DMS53 (cell line): ENCODE results near the gene ARG2.
A peak's percentile ranks its signal among the peaks of the same experiment; 100 is the strongest.

ENCODE experiments used
- DNase-seq: peaks from one replicate; lab custom pipeline; 2025; lab: John Stamatoyannopoulos, UW

The ARG2 gene

DNA sequence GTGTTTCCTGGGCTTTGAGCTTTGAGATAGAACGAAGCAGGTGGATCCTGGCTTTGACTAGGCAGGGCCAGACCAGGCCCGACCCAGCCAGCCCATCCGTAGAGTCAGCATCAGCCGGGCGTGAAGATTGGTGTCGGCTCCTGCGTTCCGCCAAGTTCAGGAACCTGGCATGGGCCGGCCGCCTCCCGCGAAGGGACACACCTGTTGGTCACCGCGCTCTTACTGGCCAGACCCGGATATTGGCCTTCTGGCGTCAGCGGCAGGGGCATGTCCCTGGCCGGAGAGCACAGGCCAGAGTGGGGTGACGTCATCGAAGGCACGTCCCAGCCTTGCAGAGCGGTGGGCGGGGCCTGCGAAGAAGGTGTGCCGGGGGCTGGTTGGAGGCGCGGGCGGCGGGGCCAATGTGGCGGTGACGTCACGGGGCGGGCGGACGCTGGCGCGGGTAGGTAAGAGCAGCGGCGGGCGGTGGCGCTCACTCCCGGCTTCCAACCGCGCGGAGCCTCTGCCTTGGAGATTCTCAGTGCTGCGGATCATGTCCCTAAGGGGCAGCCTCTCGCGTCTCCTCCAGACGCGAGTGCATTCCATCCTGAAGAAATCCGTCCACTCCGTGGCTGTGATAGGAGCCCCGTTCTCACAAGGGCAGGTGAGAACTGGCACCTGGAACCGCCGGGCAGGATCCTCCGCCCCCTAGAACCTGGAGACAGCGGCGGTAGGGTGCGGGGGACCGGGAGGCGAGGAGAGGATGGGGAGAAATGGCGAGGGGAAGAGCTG, at the start of gene ARG2:
TSS of gene ARG2 (plus strand) at position 475 of the 771 bp plus-strand sequence. CDS start at position 533, 58 bp downstream.
- DNase-seq, result peak; percentile 99

DNA sequence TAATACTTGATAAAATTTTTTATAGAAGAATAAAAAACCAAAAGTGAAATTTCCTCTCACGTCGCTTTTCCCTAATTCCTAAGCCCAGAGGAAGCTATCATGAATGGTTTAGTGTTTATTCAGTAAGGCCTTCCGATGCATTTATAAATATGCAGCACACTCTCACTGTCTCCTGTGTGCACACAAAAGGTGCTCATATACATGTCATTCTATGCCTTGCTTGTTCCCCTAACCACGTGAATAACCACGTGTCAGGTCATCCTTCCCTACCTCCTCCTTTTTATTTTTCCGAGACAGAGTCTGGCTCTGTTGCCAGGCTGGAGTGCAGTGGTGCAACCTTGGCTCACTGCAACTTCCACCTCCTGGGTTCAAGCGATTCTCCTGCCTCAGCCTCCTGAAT, 49.3 kb upstream of the ARG2 start:
- DNase-seq, result no peak

DNA sequence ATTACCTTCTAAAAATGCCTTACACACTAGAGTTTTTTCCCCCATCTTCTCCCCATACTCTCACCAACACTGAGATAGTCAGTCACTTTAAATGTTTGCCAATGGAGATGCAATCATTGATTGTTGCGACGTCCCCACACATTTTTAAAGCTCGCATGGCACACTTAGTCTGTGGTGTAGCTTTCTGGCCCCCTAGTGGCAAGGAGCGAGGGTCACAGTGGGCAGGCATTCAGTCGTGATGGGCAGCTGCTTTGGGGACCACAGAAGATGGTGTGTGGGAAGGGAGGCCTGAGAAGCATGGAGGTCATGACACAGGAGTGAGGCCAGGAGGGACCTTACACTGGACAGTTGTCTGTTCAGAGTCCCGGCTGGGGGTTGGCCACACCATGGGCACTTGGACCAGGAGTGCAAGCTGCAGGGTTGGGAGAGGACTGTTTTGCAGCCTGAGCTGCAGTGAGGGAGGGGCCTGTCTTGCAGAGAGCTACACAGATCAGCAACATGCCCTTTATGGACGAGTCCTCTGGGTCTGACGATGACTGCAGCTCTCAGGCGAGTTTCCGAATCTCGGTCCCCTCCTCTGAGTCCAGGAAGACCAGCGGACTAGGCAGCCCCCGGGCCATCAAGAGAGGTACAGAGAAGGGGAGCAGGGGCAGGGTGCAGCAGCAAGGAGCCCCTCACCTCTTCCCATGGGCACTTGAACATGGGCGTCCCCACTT, 48.3 kb upstream of the ARG2 start:
- DNase-seq, result peak; percentile 61

DNA sequence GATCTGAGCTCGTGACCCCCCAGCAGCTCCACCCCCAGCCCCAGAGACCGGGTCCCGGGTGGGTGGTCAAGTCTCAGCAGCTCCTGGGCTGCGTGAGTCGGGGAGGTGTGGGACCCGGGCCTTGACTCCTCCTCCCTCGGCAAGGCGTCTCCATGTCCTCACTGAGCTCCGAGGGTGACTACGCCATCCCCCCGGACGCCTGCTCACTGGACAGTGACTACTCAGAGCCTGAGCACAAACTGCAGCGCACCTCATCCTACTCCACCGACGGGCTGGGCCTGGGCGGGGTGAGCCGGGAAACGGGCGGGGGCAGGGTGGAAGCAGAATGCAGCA, 47.8 kb upstream of the ARG2 start:
- DNase-seq, result no peak

DNA sequence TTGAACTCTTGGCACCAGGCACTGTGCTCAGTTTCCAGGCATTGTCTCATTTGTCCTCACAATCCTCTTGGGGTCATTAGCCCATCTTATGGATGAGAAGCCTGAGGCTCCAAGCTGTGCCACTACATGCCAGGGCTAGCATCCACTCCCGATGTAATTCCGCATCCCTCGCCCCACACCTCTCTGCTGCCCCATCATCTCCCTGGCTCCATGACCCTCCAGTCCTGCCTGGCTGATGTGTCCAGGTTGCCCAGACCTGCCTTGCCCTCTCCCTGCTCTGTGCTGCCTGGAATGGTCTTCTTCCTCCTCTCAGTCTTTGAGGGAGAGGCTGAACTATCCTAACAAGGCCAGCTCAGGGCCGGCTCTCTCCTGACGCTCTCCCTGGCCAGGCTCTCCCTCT, 47.1 kb upstream of the ARG2 start:
- DNase-seq, result no peak

DNA sequence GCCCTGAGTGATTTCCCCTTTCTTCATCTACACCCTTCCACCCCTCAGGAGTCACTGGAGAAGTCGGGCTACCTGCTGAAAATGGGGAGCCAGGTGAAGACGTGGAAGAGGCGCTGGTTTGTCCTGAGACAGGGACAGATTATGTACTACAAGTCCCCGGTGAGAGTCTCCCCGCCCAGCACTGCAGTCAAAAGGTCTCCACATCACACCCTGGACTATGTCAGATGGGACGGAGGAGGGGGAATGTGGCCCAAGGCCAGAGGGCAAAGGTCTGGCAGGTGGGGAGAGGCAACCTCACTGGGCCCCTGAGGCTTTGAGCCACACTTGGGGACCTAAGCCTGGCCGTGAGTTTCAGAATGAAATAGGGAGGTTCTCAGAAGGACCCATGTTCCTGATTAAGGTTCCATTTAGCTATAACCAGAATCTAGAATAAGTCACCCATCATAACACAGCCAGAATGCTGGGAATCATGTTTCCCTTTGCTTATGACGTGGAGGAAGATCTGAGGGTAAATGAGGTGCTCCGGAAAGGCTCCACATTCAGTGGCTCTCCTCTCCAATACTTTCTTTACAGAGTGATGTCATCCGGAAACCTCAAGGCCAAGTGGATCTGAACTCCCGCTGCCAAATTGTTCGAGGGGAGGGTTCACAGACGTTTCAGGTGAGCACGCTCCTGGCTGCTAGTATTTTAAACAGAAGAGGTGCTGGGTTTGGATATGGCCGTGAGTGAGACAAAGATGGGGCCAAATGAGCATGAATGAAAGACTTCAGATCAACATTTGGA, 46.3 kb upstream of the ARG2 start:
- DNase-seq, result no peak

DNA sequence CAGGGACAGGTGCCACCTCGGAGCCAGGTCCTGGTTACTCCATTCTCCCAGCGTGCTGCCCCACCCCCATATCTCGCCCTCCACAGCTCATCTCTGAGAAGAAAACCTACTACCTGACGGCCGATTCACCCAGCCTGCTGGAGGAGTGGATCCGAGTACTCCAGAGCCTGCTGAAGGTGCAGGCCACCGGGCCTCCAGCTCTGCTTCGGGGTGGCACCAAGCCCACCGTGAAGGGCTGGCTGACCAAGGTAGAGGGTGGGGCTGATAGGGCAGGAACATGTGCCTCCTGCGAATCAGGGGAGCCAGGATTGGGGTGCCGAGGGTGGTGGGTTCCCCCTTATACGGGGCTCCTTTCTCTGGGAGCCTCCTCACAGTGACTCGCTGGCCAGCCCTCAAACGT, 45.6 kb upstream of the ARG2 start:
- DNase-seq, result no peak

DNA sequence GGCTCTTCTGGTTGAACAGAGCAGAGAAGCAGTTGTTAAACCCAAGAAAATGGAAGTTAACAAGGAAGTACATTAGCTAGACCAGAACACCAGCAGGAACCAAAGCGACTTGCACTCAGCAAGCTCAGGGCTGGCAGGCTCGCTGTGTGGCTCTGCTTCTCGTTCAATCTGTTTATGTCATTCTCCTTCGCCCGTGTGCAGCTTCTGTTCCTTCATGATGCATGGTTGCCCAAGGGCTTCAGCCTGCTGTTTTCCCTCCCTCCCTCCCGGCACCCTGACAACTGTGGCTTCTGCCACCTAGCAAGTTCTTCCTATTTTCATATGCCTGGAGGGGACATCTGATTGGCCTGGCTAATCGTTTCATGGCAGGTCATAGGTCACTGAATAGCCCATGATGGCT, 44.9 kb upstream of the ARG2 start:
- no peak for DNase-seq

DNA sequence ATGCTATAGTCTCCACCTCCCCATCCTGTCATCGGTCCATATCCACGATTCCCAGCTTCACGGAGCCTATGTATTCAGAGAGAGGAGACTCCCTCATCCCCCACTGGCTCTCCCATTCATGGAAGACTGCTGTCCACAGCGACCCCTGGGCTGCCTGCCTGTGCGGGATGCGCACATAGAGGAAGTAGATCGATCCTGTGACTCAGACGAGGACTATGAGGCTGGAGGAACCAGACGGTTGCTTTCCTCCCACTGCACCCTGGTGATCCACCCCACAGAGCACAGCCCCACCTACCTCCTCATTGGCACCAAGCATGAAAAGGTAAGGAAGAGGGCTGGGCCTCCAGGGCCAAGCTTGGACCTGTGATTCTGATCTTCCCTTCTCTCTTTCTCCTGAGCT, 44.0 kb upstream of the ARG2 start:
- no peak for DNase-seq

DNA sequence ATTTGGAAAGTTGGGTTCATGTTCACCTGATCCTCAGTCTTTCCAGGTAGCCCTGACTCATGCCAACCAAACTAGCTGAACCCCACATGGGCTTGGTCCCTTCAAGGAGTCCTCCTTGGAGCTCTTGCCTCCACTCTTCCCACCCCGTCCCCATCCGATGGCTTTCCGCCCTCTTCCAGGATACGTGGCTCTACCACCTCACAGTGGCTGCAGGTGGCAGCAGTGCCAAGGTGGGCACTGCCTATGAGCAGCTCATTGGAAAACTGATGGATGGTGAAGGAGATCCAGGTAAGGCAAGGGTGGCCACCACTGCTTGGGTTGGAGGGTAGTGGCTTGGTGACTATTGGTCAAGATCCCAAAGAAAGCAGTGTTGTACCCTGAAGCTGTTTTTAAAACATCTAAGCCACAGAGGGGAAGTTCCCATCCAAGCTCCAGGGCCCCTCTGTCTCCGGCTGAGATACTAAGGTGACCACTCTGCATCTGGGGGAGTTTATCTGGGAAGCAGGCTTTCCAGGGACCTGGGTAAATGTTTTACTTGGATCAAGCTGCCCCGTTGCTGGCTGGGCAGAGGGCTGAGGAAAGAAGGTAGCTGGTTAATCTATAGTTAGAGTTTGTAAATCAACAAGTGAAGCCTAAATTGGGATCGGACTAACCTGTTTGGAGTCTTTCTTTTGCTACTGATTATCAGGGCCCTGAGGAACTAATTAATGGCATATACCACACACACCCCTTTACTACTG, 43.3 kb upstream of the ARG2 start:
- no peak for DNase-seq

DNA sequence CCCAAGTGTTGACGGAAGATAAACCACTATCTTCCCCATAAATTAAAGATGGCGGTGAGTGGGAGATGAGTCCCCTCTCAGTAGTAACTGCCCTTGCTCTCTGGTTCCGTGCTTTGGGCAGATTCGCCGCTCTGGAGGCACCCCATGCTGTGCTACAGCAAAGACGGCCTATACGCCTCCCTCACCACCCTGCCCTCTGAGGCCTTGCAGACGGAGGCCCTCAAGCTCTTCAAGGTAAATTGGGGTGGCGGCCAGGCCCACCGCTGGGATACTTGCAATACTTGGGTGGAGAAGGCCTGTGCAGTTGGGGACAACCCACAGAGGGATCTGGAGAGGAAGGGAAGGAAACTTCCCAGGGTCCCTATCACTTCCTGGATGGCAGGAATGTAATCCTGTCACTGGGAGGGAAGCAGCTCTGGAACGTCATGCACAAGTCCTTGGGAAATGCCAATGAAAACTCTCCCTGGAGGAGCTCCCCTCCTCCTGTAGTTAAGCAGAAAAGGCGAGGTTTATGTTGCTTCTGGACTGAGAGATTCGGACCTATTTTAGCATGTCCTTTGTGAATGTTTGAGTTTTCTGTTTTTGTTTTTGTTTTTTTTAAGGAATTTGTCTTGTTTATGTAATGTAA, 42.4 kb upstream of the ARG2 start:
- DNase-seq, result no peak

DNA sequence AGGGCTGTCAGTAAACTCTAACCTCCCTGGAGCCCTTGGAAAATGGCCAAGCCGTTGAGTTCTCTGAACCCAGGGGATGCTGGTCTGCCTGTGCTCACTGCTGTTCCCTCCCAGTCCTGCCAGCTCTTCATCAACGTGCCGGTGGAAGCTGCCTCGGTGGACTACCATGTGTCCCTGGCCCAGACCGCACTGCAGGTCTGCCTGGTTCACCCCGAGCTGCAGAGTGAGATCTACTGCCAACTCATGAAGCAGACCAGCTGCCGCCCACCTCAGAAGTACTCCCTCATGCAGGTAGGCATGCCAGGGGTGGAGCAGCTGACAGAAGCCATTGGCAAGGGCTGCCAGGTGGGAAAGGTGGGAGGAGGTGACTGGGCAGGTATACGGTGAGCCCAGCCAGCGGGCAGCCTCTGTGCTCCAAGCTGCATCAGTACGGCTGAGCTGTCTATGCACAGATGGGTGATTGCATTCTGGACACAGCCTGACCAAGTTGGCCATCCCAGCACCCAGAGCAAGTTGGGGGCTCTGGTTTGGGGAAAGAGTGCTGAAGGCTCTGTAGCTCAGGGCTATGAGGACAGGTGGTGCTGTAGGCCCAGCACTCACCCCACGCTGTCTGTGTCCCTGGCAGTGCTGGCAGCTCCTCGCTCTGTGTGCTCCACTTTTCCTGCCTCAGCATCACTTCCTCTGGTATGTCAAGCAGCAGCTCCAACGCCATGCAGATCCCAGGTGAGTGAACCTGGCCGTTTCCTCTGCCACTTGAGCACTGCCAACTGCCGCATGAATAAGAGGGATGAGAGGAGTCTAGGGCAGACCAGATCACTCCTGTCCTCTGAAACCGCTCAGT, 41.6 kb upstream of the ARG2 start:
- no peak for DNase-seq

DNA sequence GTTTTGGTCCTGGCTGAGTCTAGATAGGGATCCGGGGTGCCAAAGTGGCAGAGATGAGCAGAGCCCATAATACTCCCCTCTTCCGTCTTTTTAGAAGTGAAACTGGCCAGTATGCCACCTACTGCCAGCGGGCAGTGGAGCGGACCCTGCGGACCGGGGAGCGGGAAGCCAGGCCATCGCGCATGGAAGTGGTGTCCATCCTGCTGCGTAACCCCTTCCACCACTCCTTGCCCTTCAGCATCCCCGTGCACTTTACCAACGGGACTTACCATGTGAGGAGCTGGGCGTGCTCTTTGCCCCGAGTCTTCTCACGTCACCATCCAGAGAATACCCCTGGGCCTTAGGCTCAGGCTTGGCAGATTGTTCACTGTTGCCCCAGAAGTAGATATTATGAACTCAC, 40.7 kb upstream of the ARG2 start:
- DNase-seq, result no peak

DNA sequence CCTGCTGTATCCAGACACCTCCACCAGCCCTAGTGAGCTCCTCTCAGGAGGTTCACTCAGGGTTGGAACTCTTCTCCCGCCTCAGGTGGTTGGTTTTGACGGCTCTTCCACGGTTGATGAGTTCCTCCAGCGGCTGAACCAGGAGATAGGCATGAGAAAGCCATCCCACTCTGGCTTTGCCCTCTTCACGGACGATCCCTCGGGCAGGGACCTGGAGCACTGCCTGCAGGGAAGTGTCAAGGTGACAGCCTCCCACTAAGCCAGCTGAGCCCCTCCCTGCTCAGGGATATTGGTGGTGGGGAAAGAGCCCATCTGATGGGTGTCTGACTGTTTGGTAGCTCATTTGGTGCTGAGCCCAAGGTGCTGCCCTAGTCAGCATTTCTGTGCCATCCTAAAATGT, 40.1 kb upstream of the ARG2 start:
- DNase-seq, result no peak

DNA sequence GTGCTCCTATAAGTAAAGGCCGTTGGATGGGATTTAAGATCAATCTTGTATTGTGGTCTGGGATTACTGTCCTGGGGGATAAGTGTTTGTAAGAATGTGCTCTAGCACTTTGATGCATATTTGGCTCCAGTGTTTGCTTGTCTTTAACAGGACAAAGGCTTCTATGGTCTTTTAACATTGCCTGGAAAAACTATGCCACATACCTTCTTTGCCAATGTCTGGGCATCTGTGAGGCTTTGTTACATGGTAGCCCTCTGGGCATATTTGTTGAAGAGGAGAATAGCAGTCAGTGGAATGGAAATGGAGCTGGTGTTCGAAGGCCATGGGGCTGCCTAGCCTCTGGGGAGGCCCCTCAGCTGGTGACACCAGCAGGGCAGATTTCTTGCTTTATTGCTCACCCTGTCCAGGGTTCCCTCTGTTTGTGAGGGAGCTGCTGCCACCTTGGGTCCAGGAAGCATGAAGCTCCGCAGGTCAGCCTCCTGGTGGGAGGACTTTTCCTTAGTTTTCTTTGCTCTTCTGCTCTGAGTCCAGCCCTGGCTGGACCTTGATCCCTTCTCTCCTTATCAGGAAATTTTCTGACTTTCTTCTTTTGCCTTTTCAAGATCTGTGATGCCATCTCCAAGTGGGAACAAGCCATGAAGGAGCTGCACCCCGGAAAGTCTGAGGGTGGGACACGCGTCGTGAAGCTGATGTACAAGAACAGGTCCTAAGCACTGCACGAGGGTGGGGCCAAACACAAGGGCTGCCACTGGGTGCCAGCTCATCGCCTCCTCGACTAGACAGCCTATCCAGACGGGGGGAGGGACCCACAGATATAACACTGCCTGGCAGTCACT, 39.2 kb upstream of the ARG2 start:
- no peak for DNase-seq

DNA sequence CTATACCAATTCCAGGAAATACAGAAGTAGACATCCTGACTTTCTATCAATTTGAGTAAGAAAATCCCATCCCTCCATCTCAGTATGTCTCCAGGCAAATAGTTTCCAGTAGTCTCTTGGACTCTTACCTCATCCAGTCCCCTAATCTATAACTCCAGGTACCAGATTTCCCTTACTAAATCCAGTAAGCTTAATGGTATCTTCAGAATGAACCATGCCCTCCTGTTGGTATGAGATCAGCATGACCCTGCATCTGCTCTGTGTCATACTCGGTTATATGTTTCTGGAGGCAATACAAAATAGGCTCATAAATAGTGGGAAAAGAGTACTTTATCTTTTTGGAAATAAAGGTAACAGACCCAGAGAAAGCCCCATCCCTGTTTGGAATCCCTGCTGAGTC, 38.1 kb upstream of the ARG2 start:
- no peak for DNase-seq

DNA sequence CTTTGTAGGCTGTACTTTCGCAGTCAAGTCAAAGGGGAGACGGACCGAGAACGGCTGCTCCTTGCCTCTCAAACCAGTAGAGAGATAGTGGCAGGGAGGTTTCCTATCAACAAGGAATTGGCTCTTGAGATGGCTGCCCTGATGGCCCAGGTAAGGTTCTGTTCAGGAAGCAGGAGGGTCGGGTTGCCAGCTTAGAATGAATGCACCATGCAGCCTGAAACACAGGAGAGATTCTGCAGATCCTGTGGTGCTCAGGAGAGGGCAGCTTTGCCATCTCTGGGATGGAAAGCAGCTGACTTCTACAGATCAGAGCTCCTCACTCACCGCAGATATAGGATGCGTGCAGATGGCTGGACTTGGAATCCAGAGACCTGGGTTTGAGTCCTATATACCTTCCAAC, 37.7 kb upstream of the ARG2 start:
- DNase-seq, result no peak

DNA sequence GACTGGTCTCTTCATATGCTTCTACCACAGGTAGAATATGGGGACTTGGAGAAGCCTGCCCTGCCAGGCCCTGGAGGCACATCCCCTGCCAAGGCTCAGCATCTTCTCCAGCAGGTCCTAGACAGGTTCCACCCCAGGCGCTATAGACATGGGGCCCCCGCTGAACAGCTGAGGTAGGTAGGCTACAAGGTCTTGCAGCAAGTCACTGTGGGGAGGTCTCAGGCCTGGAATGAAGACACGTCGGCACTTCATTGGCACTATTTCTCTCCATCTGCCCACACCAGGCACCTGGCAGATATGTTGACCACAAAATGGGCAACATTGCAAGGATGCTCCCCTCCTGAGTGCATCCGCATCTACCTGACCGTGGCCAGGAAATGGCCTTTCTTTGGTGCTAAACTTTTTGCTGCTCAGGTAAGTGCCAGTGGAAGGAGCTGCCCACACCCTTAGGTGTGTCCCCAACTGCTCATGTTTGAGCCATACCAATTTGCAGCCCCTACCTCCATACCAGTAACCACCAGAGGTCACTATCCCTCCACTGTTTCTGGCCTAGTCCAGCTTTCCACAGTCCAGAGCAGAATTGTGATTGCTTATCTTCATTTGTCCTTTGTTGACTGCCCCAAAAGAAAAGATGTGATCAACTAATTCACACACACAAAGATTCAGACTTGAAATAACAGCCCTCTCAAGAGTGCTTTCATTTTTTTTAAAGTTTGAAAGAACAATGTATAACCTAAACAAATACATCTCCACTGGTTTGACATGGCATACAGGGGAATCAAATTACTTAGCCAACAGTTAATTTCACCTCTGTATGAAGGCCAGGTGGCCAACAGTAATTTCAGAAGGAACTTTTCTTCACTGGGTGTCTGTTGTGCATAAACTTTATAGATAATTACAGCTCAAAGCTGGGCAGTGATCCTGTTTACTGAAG, 35.7 kb upstream of the ARG2 start:
- DNase-seq, result peak; percentile 58

DNA sequence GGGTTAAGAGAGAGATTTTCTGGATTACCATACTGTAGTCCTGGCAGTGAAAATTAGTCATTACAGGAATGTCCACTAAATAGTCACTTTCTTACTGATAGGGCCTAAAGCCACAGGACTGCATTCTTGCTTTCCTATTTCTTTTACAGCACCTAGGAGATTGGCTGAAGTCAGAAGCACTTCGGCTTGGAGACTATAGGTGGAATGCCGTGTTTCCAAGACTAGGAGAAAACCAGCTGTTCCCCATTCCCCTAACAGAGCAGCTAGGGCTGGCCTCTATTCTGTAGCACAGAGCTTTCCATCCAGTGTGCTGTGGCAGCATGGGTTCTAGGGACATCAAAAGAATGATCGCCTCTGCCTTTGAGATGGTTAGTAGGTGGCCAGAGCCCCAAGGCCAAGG, 34.7 kb upstream of the ARG2 start:
- DNase-seq, result no peak
